Activated naive CD4-positive, alpha-beta T cell treated with anti-CD3 and anti-CD28 coated beads for 36 hours (primary cell): ENCODE measurements around the gene GOLGA6L22. TPM values are rescaled to one million over a fixed set of nuclear protein-coding genes. Genes with fewer than 3 reads are reported as not detected.
"Not testable (repeated sequence)": the region's sequence is repeated elsewhere in the genome, so short reads cannot be mapped to it uniquely, and the experiment has no call there.

Experiments
- CTCF ChIA-PET: fragments of 350-600 bp; sonication (Branson Sonifier 250); formaldehyde crosslinking; loops from one replicate; lab custom pipeline; 2021; ENCODE audit warnings: antibody characterized with exemption; lab: Charles Lee
- DNase-seq: peaks from one replicate; pipeline ENCODE4 v3.0.0-alpha.2; 2020
- H3K27ac Mint-ChIP-seq: one replicate; pipeline ENCODE4 v1.8.0; 2021; ENCODE audit warnings: mild to moderate bottlenecking, mixed read lengths
- H3K27me3 Mint-ChIP-seq: one replicate; pipeline ENCODE4 v1.8.0; 2021; ENCODE audit warnings: low read depth, mixed read lengths
- H3K36me3 Mint-ChIP-seq: one replicate; pipeline ENCODE4 v1.8.0; 2021; ENCODE audit warnings: low read depth, mixed read lengths
- H3K4me1 Mint-ChIP-seq: one replicate; pipeline ENCODE4 v1.8.0; 2021; ENCODE audit warnings: low read depth, mixed read lengths
- H3K4me3 Mint-ChIP-seq: one replicate; pipeline ENCODE4 v1.8.0; 2021; ENCODE audit warnings: mild to moderate bottlenecking, moderate library complexity, mixed read lengths
- H3K9me3 Mint-ChIP-seq: one replicate; pipeline ENCODE4 v1.8.0; 2021; ENCODE audit warnings: mixed read lengths
- intact Hi-C: fragments of 100-400 bp; cut with micrococcal nuclease; formaldehyde crosslinking; loops from one replicate; pipeline ENCODE4 v1.15.1; 2023
- total RNA-seq, 2 experiments: library from RNA; stranded (reverse); gene quantifications; one replicate each; pipeline ENCODE4 v1.2.3, GENCODE V29; 2021

Gene GOLGA6L22
- total RNA-seq, 2 experiments from 2014 or later: not detected

DNA sequence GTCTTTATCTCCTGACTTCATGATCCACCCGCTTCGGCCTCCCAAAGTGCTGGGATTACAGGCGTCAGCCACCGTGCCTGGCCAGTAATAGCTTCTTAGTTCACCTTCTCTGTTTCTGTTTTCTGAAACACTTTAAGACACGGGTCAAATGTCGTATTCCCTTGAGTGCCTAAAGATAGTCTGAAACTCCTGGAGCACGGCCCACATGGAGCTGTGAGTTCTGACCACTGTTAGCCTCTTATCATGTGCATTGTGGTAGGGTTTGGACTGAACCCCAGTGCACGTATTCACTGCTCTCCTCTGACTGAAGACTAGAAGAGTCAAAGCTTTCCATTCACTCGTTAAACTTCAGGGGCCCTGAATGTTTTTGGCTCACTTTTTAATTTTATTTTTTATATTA is 48.3 kb downstream of the GOLGA6L22 start:
- DNase-seq, H3K36me3 Mint-ChIP-seq, H3K9me3 Mint-ChIP-seq, H3K27me3 Mint-ChIP-seq, H3K27ac Mint-ChIP-seq, CTCF ChIA-PET, H3K4me3 Mint-ChIP-seq, intact Hi-C loops, H3K4me1 Mint-ChIP-seq: not testable (repeated sequence)

DNA sequence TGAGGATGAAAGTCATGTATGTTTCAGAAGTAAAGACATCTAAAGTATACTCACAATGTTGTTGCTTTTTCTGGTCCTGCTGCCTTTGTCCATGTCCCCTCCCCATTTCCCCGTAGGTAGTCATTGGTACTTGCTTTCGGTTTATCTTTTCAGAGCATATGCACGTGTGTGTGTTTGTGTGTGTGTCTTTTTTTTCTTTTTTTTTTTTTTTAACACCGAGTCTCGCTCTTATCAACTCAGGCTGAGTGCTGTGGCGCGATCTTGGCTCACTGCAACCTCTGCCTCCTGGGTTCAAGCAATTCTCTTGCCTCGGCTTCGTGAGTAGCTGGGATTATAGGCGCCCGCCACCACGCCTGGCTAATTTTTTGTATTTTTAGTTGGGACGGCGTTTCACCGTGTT is 57.4 kb downstream of the GOLGA6L22 start:
- H3K27ac Mint-ChIP-seq, H3K27me3 Mint-ChIP-seq, H3K9me3 Mint-ChIP-seq, H3K4me1 Mint-ChIP-seq, H3K4me3 Mint-ChIP-seq, H3K36me3 Mint-ChIP-seq, intact Hi-C loops, CTCF ChIA-PET, DNase-seq: not testable (repeated sequence)
